22Rv1 (cell line): ENCODE results near the gene TRIM3.

Experiments used
- ZFX ChIP-seq: fragments of 450-650 bp; IDR thresholded peaks from 2 replicates; pipeline ENCODE4 v1.6.1; 2017; ENCODE audit warnings: antibody characterized with exemption, borderline replicate concordance
- TF ChIP-seq, protein P1 (sequence below): fragments of 450-650 bp; IDR thresholded peaks from 2 replicates; pipeline ENCODE4 v1.5.1; 2017; ENCODE audit warnings: mild to moderate bottlenecking

DNA sequence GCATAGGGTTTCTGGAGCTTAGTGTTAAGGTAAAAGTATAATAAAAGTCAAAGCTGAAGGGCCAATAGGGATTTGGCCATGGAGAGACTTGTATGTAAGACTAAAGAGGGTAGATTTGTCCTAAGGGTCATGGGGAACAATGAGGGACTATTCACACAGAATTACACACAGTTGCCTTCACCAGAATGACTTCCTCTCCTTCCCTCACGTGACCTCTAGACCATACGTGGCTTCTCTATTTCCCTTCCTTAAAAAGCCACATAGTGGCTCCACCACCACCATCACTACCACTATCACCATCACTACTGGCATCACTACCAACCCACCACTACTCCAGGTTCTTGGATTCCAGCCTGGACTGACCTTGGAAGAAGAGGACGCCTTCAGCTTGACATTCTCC is 35.7 kb downstream of the TRIM3 start:
- TF ChIP-seq, protein P1, sequence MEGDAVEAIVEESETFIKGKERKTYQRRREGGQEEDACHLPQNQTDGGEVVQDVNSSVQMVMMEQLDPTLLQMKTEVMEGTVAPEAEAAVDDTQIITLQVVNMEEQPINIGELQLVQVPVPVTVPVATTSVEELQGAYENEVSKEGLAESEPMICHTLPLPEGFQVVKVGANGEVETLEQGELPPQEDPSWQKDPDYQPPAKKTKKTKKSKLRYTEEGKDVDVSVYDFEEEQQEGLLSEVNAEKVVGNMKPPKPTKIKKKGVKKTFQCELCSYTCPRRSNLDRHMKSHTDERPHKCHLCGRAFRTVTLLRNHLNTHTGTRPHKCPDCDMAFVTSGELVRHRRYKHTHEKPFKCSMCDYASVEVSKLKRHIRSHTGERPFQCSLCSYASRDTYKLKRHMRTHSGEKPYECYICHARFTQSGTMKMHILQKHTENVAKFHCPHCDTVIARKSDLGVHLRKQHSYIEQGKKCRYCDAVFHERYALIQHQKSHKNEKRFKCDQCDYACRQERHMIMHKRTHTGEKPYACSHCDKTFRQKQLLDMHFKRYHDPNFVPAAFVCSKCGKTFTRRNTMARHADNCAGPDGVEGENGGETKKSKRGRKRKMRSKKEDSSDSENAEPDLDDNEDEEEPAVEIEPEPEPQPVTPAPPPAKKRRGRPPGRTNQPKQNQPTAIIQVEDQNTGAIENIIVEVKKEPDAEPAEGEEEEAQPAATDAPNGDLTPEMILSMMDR: no peak
- no peak for TF ChIP-seq ZFX
